ENCODE data around the gene CD28.

CD28 gene

GRCh38 chr2:203706403-203706802 is at the start of gene CD28:
TSS of gene CD28 (plus strand) at chr2:203706639. CDS start at chr2:203706697, 58 bp downstream.
- DNase-seq = no peak

- DNase-seq = no peak
Observed at GRCh38 chr2:203659331-203660049, 46.9 kb upstream of the CD28 start.

- no peak for DNase-seq
Observed at GRCh38 chr2:203660465-203660864, 46.0 kb upstream of the CD28 start.

GRCh38 chr2:203661279-203661908 is 45.0 kb upstream of the CD28 start:
- DNase-seq = no peak

- DNase-seq = no peak
Observed at GRCh38 chr2:203662487-203662886, 44.0 kb upstream of the CD28 start.

- DNase-seq = peak in 1 of 3 experiments; percentile 18
Observed at GRCh38 chr2:203662951-203663350, 43.5 kb upstream of the CD28 start.

GRCh38 chr2:203664029-203664755 is 42.2 kb upstream of the CD28 start:
- DNase-seq = no peak

GRCh38 chr2:203667838-203668237 is 38.6 kb upstream of the CD28 start:
- DNase-seq = no peak

- DNase-seq = no peak
Observed at GRCh38 chr2:203669820-203670219, 36.6 kb upstream of the CD28 start.

GRCh38 chr2:203670939-203671338 is 35.5 kb upstream of the CD28 start:
- DNase-seq = no peak

GRCh38 chr2:203671876-203672275 is 34.6 kb upstream of the CD28 start:
- DNase-seq = no peak

GRCh38 chr2:203672856-203673255 is 33.6 kb upstream of the CD28 start:
- DNase-seq = no peak

- no peak for DNase-seq
Observed at GRCh38 chr2:203673933-203674332, 32.5 kb upstream of the CD28 start.

- no peak for DNase-seq
Observed at GRCh38 chr2:203675086-203675485, 31.4 kb upstream of the CD28 start.

- no peak for DNase-seq
Observed at GRCh38 chr2:203678971-203679370, 27.5 kb upstream of the CD28 start.

GRCh38 chr2:203679401-203679800 is 27.0 kb upstream of the CD28 start:
- no peak for DNase-seq

- no peak for DNase-seq
Observed at GRCh38 chr2:203681978-203682377, 24.5 kb upstream of the CD28 start.

- DNase-seq = no peak
Observed at GRCh38 chr2:203682688-203683130, 23.7 kb upstream of the CD28 start.

- DNase-seq = no peak
Observed at GRCh38 chr2:203683421-203683820, 23.0 kb upstream of the CD28 start.

- DNase-seq = no peak
Observed at GRCh38 chr2:203683932-203684556, 22.4 kb upstream of the CD28 start.

- no peak for DNase-seq
Observed at GRCh38 chr2:203685081-203685621, 21.3 kb upstream of the CD28 start.

- no peak for DNase-seq
Observed at GRCh38 chr2:203685789-203686420, 20.5 kb upstream of the CD28 start.

- no peak for DNase-seq
Observed at GRCh38 chr2:203687165-203687564, 19.3 kb upstream of the CD28 start.
